ENCODE data around the gene B9D2.
A peak's percentile ranks its signal among the peaks of the same experiment; 100 is the strongest.
"Not testable (repeated sequence)": the region's sequence is repeated elsewhere in the genome, so short reads cannot be mapped to it uniquely, and the experiment has no call there.

B9D2 gene

GRCh38 chr19:41363753-41364523 is at the start of gene B9D2:
TSS of gene B9D2 (minus strand) at chr19:41364149. CDS start at chr19:41363519, 630 bp downstream.
- peak; percentile 98 for DNase-seq

- no peak for DNase-seq
Observed at GRCh38 chr19:41412953-41413352, 49.0 kb upstream of the B9D2 start.

- DNase-seq, result no peak
Observed at GRCh38 chr19:41411968-41412265, 48.0 kb upstream of the B9D2 start.

- no peak for DNase-seq
Observed at GRCh38 chr19:41411100-41411967, 47.4 kb upstream of the B9D2 start.

GRCh38 chr19:41410336-41411054 is 46.5 kb upstream of the B9D2 start:
- no peak for DNase-seq

GRCh38 chr19:41409288-41409687 is 45.3 kb upstream of the B9D2 start:
- no peak for DNase-seq

GRCh38 chr19:41408846-41409245 is 44.9 kb upstream of the B9D2 start:
- not testable (repeated sequence) for DNase-seq

GRCh38 chr19:41408256-41408655 is 44.3 kb upstream of the B9D2 start:
- DNase-seq, result no peak

- DNase-seq, result no peak
Observed at GRCh38 chr19:41407271-41407670, 43.3 kb upstream of the B9D2 start.

- DNase-seq, result no peak
Observed at GRCh38 chr19:41405776-41406175, 41.8 kb upstream of the B9D2 start.

- no peak for DNase-seq
Observed at GRCh38 chr19:41403181-41403970, 39.4 kb upstream of the B9D2 start.

- DNase-seq, result no peak
Observed at GRCh38 chr19:41402010-41402409, 38.1 kb upstream of the B9D2 start.

- DNase-seq, result no peak
Observed at GRCh38 chr19:41401483-41401882, 37.5 kb upstream of the B9D2 start.

GRCh38 chr19:41399525-41399924 is 35.6 kb upstream of the B9D2 start:
- no peak for DNase-seq

- no peak for DNase-seq
Observed at GRCh38 chr19:41399091-41399490, 35.1 kb upstream of the B9D2 start.

GRCh38 chr19:41398598-41398997 is 34.6 kb upstream of the B9D2 start:
- no peak for DNase-seq

- no peak for DNase-seq
Observed at GRCh38 chr19:41398050-41398418, 34.1 kb upstream of the B9D2 start.

- DNase-seq, result peak; percentile 100
Observed at GRCh38 chr19:41397086-41398049, 33.4 kb upstream of the B9D2 start, which contains the start of the genes BCKDHA and EXOSC5. TSS of gene BCKDHA (plus strand) at chr19:41397818. CDS start at chr19:41397828, 10 bp downstream. TSS of gene EXOSC5 (minus strand) at chr19:41397359. CDS start at chr19:41397328, 31 bp downstream.

GRCh38 chr19:41395355-41395754 is 31.4 kb upstream of the B9D2 start:
- DNase-seq, result no peak

- no peak for DNase-seq
Observed at GRCh38 chr19:41392775-41393174, 28.8 kb upstream of the B9D2 start.

- DNase-seq, result no peak
Observed at GRCh38 chr19:41391618-41392017, 27.7 kb upstream of the B9D2 start.

Data from NCI-H1105 (cell line).